Neural cell (in vitro differentiated cells): ENCODE data around the gene TET2. TPM values are rescaled to one million over a fixed set of nuclear protein-coding genes. Genes with fewer than 3 reads are reported as not detected.

Experiments
- H2AFZ ChIP-seq: fragments of 200-600, 300-800 bp; sonication (generic), shearing (Covaris generic); 2 replicates; pipeline ENCODE4 v1.6.0; 2014; ENCODE audit warnings: low read depth, mild to moderate bottlenecking, antibody characterized with exemption, low read length, moderate library complexity
- H3F3A ChIP-seq: fragments of 200-600 bp; shearing (Covaris generic); 2 replicates; pipeline ENCODE4 v1.6.1; 2016; ENCODE audit warnings: mild to moderate bottlenecking, moderate library complexity, mixed read lengths, antibody characterized with exemption, low read length; ENCODE audit not compliant: insufficient read depth, poor library complexity, severe bottlenecking
- H3K27ac ChIP-seq: fragments of 200-600, 300-800 bp; sonication (generic), shearing (Covaris generic); 2 replicates; pipeline ENCODE4 v1.5.1; 2014; ENCODE audit warnings: mild to moderate bottlenecking, low read length, moderate library complexity
- H3K27me3 ChIP-seq: fragments of 300-800, 200-600 bp; sonication (generic), shearing (Covaris generic); 2 replicates; pipeline ENCODE4 v1.6.0; 2014; ENCODE audit warnings: mild to moderate bottlenecking, low read depth, low read length, moderate library complexity; ENCODE audit not compliant: insufficient read depth
- H3K36me3 ChIP-seq: fragments of 300-800, 200-600 bp; sonication (generic), shearing (Covaris generic); 2 replicates; pipeline ENCODE4 v1.5.1; 2014; ENCODE audit warnings: mild to moderate bottlenecking, antibody characterized with exemption, low read length, moderate library complexity; ENCODE audit not compliant: insufficient read depth
- H3K4me2 ChIP-seq: fragments of 300-800, 200-600 bp; sonication (generic), shearing (Covaris generic); 2 replicates; pipeline ENCODE4 v1.6.0; 2014; ENCODE audit warnings: mild to moderate bottlenecking, low read length
- H3K4me3 ChIP-seq: fragments of 300-800, 200-600 bp; sonication (generic), shearing (Covaris generic); 2 replicates; pipeline ENCODE4 v1.5.1; 2014; ENCODE audit warnings: mild to moderate bottlenecking, low read length, moderate library complexity
- H3K79me2 ChIP-seq: fragments of 200-600 bp; shearing (Covaris generic); replicated peaks from 2 replicates; pipeline ENCODE4 v1.6.0; 2014; ENCODE audit warnings: mild to moderate bottlenecking, low read length, moderate library complexity; ENCODE audit not compliant: insufficient read depth
- H3K9ac ChIP-seq: fragments of 300-800, 200-600 bp; sonication (generic), shearing (Covaris generic); 2 replicates; pipeline ENCODE4 v1.6.1; 2016; ENCODE audit warnings: mild to moderate bottlenecking, low read length, mixed read lengths
- H3K9me2 ChIP-seq: fragments of 200-600 bp; shearing (Covaris generic); 2 replicates; pipeline ENCODE4 v1.6.1; 2016; ENCODE audit warnings: mild to moderate bottlenecking, low read length, mixed read lengths; ENCODE audit not compliant: insufficient read depth
- H3K9me3 ChIP-seq: fragments of 200-600, 300-800 bp; sonication (generic), shearing (Covaris generic); 2 replicates; pipeline ENCODE4 v1.6.1; 2016; ENCODE audit warnings: mild to moderate bottlenecking, mixed run types, low read length, moderate library complexity, mixed read lengths
- H4K20me1 ChIP-seq: fragments of 200-600 bp; shearing (Covaris generic); 2 replicates; pipeline ENCODE4 v1.6.1; 2016; ENCODE audit warnings: mild to moderate bottlenecking, mixed run types; ENCODE audit not compliant: insufficient read depth
- CTCF ChIP-seq: fragments of 450-650 bp; IDR thresholded peaks from 2 replicates; pipeline ENCODE4 v1.5.1; 2014; ENCODE audit warnings: antibody characterized with exemption, mild to moderate bottlenecking, moderate library complexity; ENCODE audit not compliant: poor library complexity, severe bottlenecking
- EP300 ChIP-seq: fragments of 450-650 bp; conservative IDR thresholded peaks from 2 replicates; pipeline ENCODE4 v1.6.1; 2014; ENCODE audit warnings: antibody characterized with exemption, mild to moderate bottlenecking, moderate library complexity; ENCODE audit not compliant: poor library complexity, severe bottlenecking
- EZH2 ChIP-seq: fragments of 200-600, 300-800 bp; shearing (Covaris generic), sonication (generic); IDR thresholded peaks from 2 replicates; pipeline ENCODE4 v1.6.1; 2014; ENCODE audit warnings: antibody characterized with exemption, low read length, borderline replicate concordance, mild to moderate bottlenecking; ENCODE audit not compliant: insufficient read depth, poor library complexity, severe bottlenecking
- MXI1 ChIP-seq: fragments of 450-650 bp; conservative IDR thresholded peaks from 2 replicates; pipeline ENCODE4 v1.6.1; 2014; ENCODE audit warnings: antibody characterized with exemption, mild to moderate bottlenecking; ENCODE audit not compliant: poor library complexity, severe bottlenecking
- POLR2AphosphoS5 ChIP-seq: IDR thresholded peaks from 2 replicates; pipeline ENCODE4 v1.6.1; 2012
- RAD21 ChIP-seq: fragments of 450-650 bp; conservative IDR thresholded peaks from 2 replicates; pipeline ENCODE4 v1.6.1; 2014; ENCODE audit warnings: antibody characterized with exemption, mild to moderate bottlenecking, moderate library complexity
- REST ChIP-seq: IDR thresholded peaks from 2 replicates; pipeline ENCODE4 v1.6.1; 2012; ENCODE audit warnings: borderline replicate concordance
- SMC3 ChIP-seq: fragments of 450-650 bp; conservative IDR thresholded peaks from 2 replicates; pipeline ENCODE4 v1.6.1; 2014; ENCODE audit warnings: antibody characterized with exemption, mild to moderate bottlenecking, moderate library complexity; ENCODE audit not compliant: poor library complexity
- TAF1 ChIP-seq: IDR thresholded peaks from 2 replicates; pipeline ENCODE4 v1.6.1; 2012; ENCODE audit warnings: low read depth
- polyA plus RNA-seq: library from polyadenylated mRNA; depleted of rRNA; stranded (reverse); fragments of >200 nt; gene quantifications from 2 replicates; pipeline ENCODE4 v1.2.3, GENCODE V29; 2014

The TET2 gene
- polyA plus RNA-seq, 1 donor from 2014 or later: 27.1 TPM

- H3F3A ChIP-seq: no peaks in the 10 kb centered on the region
- TF ChIP-seq CTCF (no peak), POLR2AphosphoS5 (no peak), EZH2 (no peak), REST (no peak), EP300 (no peak), SMC3 (no peak), RAD21 (no peak), TAF1 (no peak), MXI1 (no peak)
- no peaks in the 10 kb centered on the region for H4K20me1 ChIP-seq
- no peak overlapping the region for H3K27ac ChIP-seq
- H3K79me2 ChIP-seq: peaks cover 39% of the 10 kb centered on the region
- no peak overlapping the region for H3K4me2 ChIP-seq
- H3K9me2 ChIP-seq: no peaks in the 10 kb centered on the region
- no peaks in the 10 kb centered on the region for H3K27me3 ChIP-seq
- H2AFZ ChIP-seq: no peak overlapping the region
- H3K4me3 ChIP-seq: no peak overlapping the region
- no peak overlapping the region for H3K9ac ChIP-seq
- H3K36me3 ChIP-seq: peaks cover 5% of the 10 kb centered on the region
- H3K9me3 ChIP-seq: no peaks in the 10 kb centered on the region
Observed at GRCh38 chr4:105196523-105197145, 50.0 kb downstream of the TET2 start.

GRCh38 chr4:105197777-105198176, 51.1 kb downstream of the TET2 start:
- Histone ChIP-seq H3F3A (no peaks in the 10 kb centered on the region), H3K4me2 (no peak overlapping the region), H3K27me3 (no peaks in the 10 kb centered on the region), H3K4me3 (no peak overlapping the region), H3K9me2 (no peaks in the 10 kb centered on the region), H2AFZ (no peak overlapping the region), H3K9ac (no peak overlapping the region), H3K36me3 (peaks cover 5% of the 10 kb centered on the region), H3K27ac (no peak overlapping the region), H4K20me1 (no peaks in the 10 kb centered on the region), H3K9me3 (no peaks in the 10 kb centered on the region), H3K79me2 (peaks cover 43% of the 10 kb centered on the region)
- no peak for TF ChIP-seq EZH2
- no peak for TF ChIP-seq MXI1
- TF ChIP-seq SMC3: no peak
- no peak for TF ChIP-seq EP300
- no peak for TF ChIP-seq TAF1
- TF ChIP-seq REST: no peak
- no peak for TF ChIP-seq RAD21
- TF ChIP-seq POLR2AphosphoS5: no peak
- TF ChIP-seq CTCF: no peak
